ENCODE measurements around the gene FER.

GRCh38 chr5:108858959-108859358 lies 111.3 kb downstream of the FER start:
- TF ChIP-seq POLR2A (IDR thresholded peaks at IDR 0.05; ENCODE audit: control extremely low read depth in 1 of 2, low read depth in 2 of 2, low read length in 2 of 2) = no peak
- no peak for TF ChIP-seq ATF3 (IDR thresholded peaks at IDR 0.05; ENCODE audit: insufficient read depth, low read depth, low read length)
- TF ChIP-seq CTCF (IDR thresholded peaks at IDR 0.05; ENCODE audit: control extremely low read depth in 1 of 3, insufficient read depth in 1 of 3, low read depth in 1 of 3, low read length in 3 of 3) = no peak
- no peak for TF ChIP-seq RFX5 (IDR thresholded peaks at IDR 0.05; ENCODE audit: borderline replicate concordance, low read depth, low read length)
- no peak for TF ChIP-seq CREB1 (IDR thresholded peaks at IDR 0.05)
- no peak for TF ChIP-seq TAF1 (IDR thresholded peaks at IDR 0.05; ENCODE audit: low read depth, low read length)
- no peak for TF ChIP-seq EGR1 (IDR thresholded peaks at IDR 0.05; ENCODE audit: borderline replicate concordance, low read depth, low read length)
- no peak for TF ChIP-seq YY1 (IDR thresholded peaks at IDR 0.05; ENCODE audit: low read depth, low read length)
- TF ChIP-seq GABPA (IDR thresholded peaks at IDR 0.05; ENCODE audit: borderline replicate concordance, insufficient read depth, low read length) = no peak
- no peak for TF ChIP-seq POLR2AphosphoS5 (IDR thresholded peaks at IDR 0.05; ENCODE audit: low read depth, low read length)
- no peak for TF ChIP-seq EZH2 (IDR thresholded peaks at IDR 0.05; ENCODE audit: low read depth, low read length, severe bottlenecking)
- no peak for TF ChIP-seq SP4 (IDR thresholded peaks at IDR 0.05; ENCODE audit: low read length)
